H9 (cell line): ENCODE results near the gene SLC36A3. TPM values are rescaled to one million over a fixed set of nuclear protein-coding genes. Genes with fewer than 3 reads are reported as not detected.

Source experiments
- DNase-seq: peaks from one replicate; pipeline ENCODE4 v3.0.0-alpha.2; 2017
- H2AFZ ChIP-seq: one replicate; pipeline ENCODE4 v1.6.1; 2013; ENCODE audit warnings: mild to moderate bottlenecking, low read length, control low read depth, moderate library complexity
- H2AK5ac ChIP-seq: 2 replicates; pipeline ENCODE4 v1.6.1; 2013; ENCODE audit warnings: low read length, control low read depth, mixed read lengths; ENCODE audit not compliant: insufficient read length
- H2BK120ac ChIP-seq: one replicate; pipeline ENCODE4 v1.6.1; 2013; ENCODE audit warnings: low read depth, mild to moderate bottlenecking, low read length, control low read depth, inconsistent platforms; ENCODE audit not compliant: poor library complexity, severe bottlenecking
- H2BK12ac ChIP-seq: 2 replicates; pipeline ENCODE4 v1.6.1; 2013; ENCODE audit warnings: low read length, control low read depth, mixed read lengths, low read depth; ENCODE audit not compliant: insufficient read length
- H2BK15ac ChIP-seq: 2 replicates; pipeline ENCODE4 v1.6.1; 2013; ENCODE audit warnings: low read depth, low read length, control low read depth
- H2BK20ac ChIP-seq: one replicate; pipeline ENCODE4 v1.6.1; 2013; ENCODE audit warnings: low read depth, mild to moderate bottlenecking, low read length, control low read depth, inconsistent platforms; ENCODE audit not compliant: poor library complexity, severe bottlenecking
- H2BK5ac ChIP-seq: 2 replicates; pipeline ENCODE4 v1.6.1; 2013; ENCODE audit warnings: low read length, control low read depth, mixed read lengths; ENCODE audit not compliant: insufficient read length
- H3K14ac ChIP-seq: 2 replicates; pipeline ENCODE4 v1.6.1; 2013; ENCODE audit warnings: low read length, control low read depth; ENCODE audit not compliant: insufficient read depth
- H3K18ac ChIP-seq: 2 replicates; pipeline ENCODE4 v1.6.1; 2013; ENCODE audit warnings: low read depth, mild to moderate bottlenecking, mixed read lengths, low read length, control low read depth; ENCODE audit not compliant: insufficient read length
- H3K23ac ChIP-seq: 2 replicates; pipeline ENCODE4 v1.6.1; 2013; ENCODE audit warnings: low read length, control low read depth, mixed read lengths, low read depth; ENCODE audit not compliant: insufficient read length
- H3K23me2 ChIP-seq: 2 replicates; pipeline ENCODE4 v1.6.1; 2013; ENCODE audit warnings: low read depth, mild to moderate bottlenecking, mixed read lengths, low read length, control low read depth; ENCODE audit not compliant: insufficient read length, poor library complexity, severe bottlenecking
- H3K27ac ChIP-seq: 2 replicates; pipeline ENCODE4 v1.5.1; 2013; ENCODE audit warnings: low read length, control low read depth, mixed read lengths, low read depth; ENCODE audit not compliant: insufficient read length
- H3K27me3 ChIP-seq: 2 replicates; pipeline ENCODE4 v1.6.1; 2013; ENCODE audit warnings: low read length, control low read depth, inconsistent platforms; ENCODE audit not compliant: insufficient read depth
- H3K4ac ChIP-seq: 2 replicates; pipeline ENCODE4 v1.6.1; 2013; ENCODE audit warnings: low read depth, mild to moderate bottlenecking, control low read depth, inconsistent platforms, low read length, moderate library complexity
- H3K4me1 ChIP-seq: 2 replicates; pipeline ENCODE4 v1.6.1; 2013; ENCODE audit warnings: low read length, control low read depth, inconsistent platforms; ENCODE audit not compliant: insufficient read depth
- H3K4me2 ChIP-seq: 2 replicates; pipeline ENCODE4 v1.6.1; 2013; ENCODE audit warnings: low read length, control low read depth, mixed read lengths; ENCODE audit not compliant: insufficient read length, insufficient read depth
- H3K56ac ChIP-seq: 2 replicates; pipeline ENCODE4 v1.6.1; 2013; ENCODE audit warnings: low read depth, mild to moderate bottlenecking, mixed read lengths, low read length, control low read depth; ENCODE audit not compliant: insufficient read length
- H3K79me1 ChIP-seq: 2 replicates; pipeline ENCODE4 v1.6.1; 2013; ENCODE audit warnings: low read depth, mild to moderate bottlenecking, moderate library complexity, low read length, control low read depth, inconsistent platforms; ENCODE audit not compliant: insufficient read depth, poor library complexity, severe bottlenecking
- H3K79me2 ChIP-seq: 2 replicates; pipeline ENCODE4 v1.6.1; 2013; ENCODE audit warnings: low read length, control low read depth, inconsistent platforms; ENCODE audit not compliant: insufficient read depth
- H3K9ac ChIP-seq: 2 replicates; pipeline ENCODE4 v1.6.1; 2013; ENCODE audit warnings: low read length, control low read depth, mixed read lengths; ENCODE audit not compliant: insufficient read length; ENCODE audit errors: extremely low read depth
- H3K9me3 ChIP-seq: one replicate; pipeline ENCODE4 v1.6.1; 2013; ENCODE audit warnings: low read depth, low read length, inconsistent platforms; ENCODE audit not compliant: control insufficient read depth
- H3T11ph ChIP-seq: one replicate; pipeline ENCODE4 v1.6.1; 2013; ENCODE audit warnings: mild to moderate bottlenecking, low read length, control low read depth, inconsistent platforms
- H4K20me1 ChIP-seq: one replicate; pipeline ENCODE4 v1.6.1; 2013; ENCODE audit not compliant: control insufficient read depth, insufficient read length, insufficient read depth
- H4K5ac ChIP-seq: 2 replicates; pipeline ENCODE4 v1.6.1; 2013; ENCODE audit warnings: low read depth, mild to moderate bottlenecking, mixed read lengths, low read length, control low read depth; ENCODE audit not compliant: insufficient read length
- H4K8ac ChIP-seq: replicated peaks from 2 replicates; pipeline ENCODE4 v1.6.1; 2013; ENCODE audit warnings: low read length, control low read depth, mixed read lengths, low read depth; ENCODE audit not compliant: insufficient read length
- H4K91ac ChIP-seq: 2 replicates; pipeline ENCODE4 v1.6.1; 2013; ENCODE audit warnings: low read depth, mild to moderate bottlenecking, moderate library complexity, mixed read lengths, low read length, control low read depth; ENCODE audit not compliant: insufficient read length
- H3K27ac Mint-ChIP-seq, 3 experiments: 2 replicates in 2 of 3; 3 replicates in 1 of 3; pipeline ENCODE4 v1.8.0; 2020 to 2021; ENCODE audit warnings: mixed read lengths in 3 of 3, mild to moderate bottlenecking in 1 of 3, moderate library complexity in 1 of 3
- H3K27me3 Mint-ChIP-seq: 2 replicates; pipeline ENCODE4 v1.8.0; 2021; ENCODE audit warnings: low read depth, mild to moderate bottlenecking, moderate library complexity, mixed read lengths
- H3K36me3 Mint-ChIP-seq, 3 experiments: 2 replicates in 2 of 3; 3 replicates in 1 of 3; pipeline ENCODE4 v1.8.0; 2020 to 2021; ENCODE audit warnings: low read depth in 3 of 3, mixed read lengths in 3 of 3; ENCODE audit not compliant: insufficient read depth in 1 of 3
- H3K4me1 Mint-ChIP-seq, 2 experiments: 2 replicates each; pipeline ENCODE4 v1.8.0; 2020; ENCODE audit warnings: mixed read lengths in 2 of 2
- H3K4me3 Mint-ChIP-seq, 2 experiments: 2 replicates in 1 of 2; 3 replicates in 1 of 2; pipeline ENCODE4 v1.8.0; 2020 to 2021; ENCODE audit warnings: mild to moderate bottlenecking in 2 of 2, mixed read lengths in 2 of 2, moderate library complexity in 1 of 2
- H3K9me3 Mint-ChIP-seq, 2 experiments: 2 replicates in 1 of 2; 3 replicates in 1 of 2; pipeline ENCODE4 v1.8.0; 2020; ENCODE audit warnings: mild to moderate bottlenecking in 2 of 2, mixed read lengths in 2 of 2, moderate library complexity in 1 of 2
- CTCF ChIP-seq: fragments of 200-600 bp; sonication (generic); conservative IDR thresholded peaks from 3 replicates; pipeline ENCODE4 v1.8.0; 2021; ENCODE audit warnings: antibody characterized with exemption, mild to moderate bottlenecking
- WGBS: extraction: QIAGEN DNeasy Blood & Tissue Kit; methylation state at CpG from one replicate; pipeline ENCODE4 v1.1.7; 2013; ENCODE audit warnings: missing lambda C conversion rate, low lambda C conversion rate, mixed read lengths; ENCODE audit not compliant: insufficient read length; ENCODE audit errors: extremely low coverage; 5-methylcytosine and 5-hydroxymethylcytosine counted together
- total RNA-seq: library from RNA; stranded (reverse); gene quantifications from 2 replicates; pipeline ENCODE4 v1.2.1, GENCODE V29; 2021

Gene SLC36A3
- total RNA-seq, 1 experiment from 2014 or later = not detected

GRCh38 chr5:151318850-151319732, 15.5 kb upstream of the SLC36A3 start:
- H4K91ac ChIP-seq = no peak overlapping the region
- peak; percentile 54 for TF ChIP-seq CTCF
- no peak overlapping the region for H3K4me2 ChIP-seq
- H3K27me3 Mint-ChIP-seq = no peaks in the 10 kb centered on the region; the same call in 1 of the 2 replicates
- H3K9me3 ChIP-seq = no peaks in the 10 kb centered on the region
- H4K5ac ChIP-seq = no peak overlapping the region
- no peak overlapping the region for H2BK20ac ChIP-seq
- H3K4me1 Mint-ChIP-seq = peaks cover 21 to 22% of the 10 kb centered on the region in 2 experiments
- H2BK12ac ChIP-seq = no peak overlapping the region
- H3K4ac ChIP-seq = no peak overlapping the region
- no peak overlapping the region for H3K14ac ChIP-seq
- H3K79me1 ChIP-seq = no peaks in the 10 kb centered on the region
- no peak overlapping the region for H3K4me3 Mint-ChIP-seq
- no peaks in the 10 kb centered on the region for H3K27me3 ChIP-seq
- no peak overlapping the region for H3K56ac ChIP-seq
- peak; percentile 43 for DNase-seq
- H3K18ac ChIP-seq = no peak overlapping the region
- H2AFZ ChIP-seq = no peak overlapping the region
- H3K4me1 ChIP-seq = no peaks in the 10 kb centered on the region
- no peaks in the 10 kb centered on the region for H3K79me2 ChIP-seq
- H4K20me1 ChIP-seq = no peaks in the 10 kb centered on the region
- H4K8ac ChIP-seq = no peak overlapping the region
- no peak overlapping the region for H2AK5ac ChIP-seq
- H3K9ac ChIP-seq = no peak overlapping the region
- no peak overlapping the region for H2BK120ac ChIP-seq
- no peaks in the 10 kb centered on the region for H3K9me3 Mint-ChIP-seq
- H2BK15ac ChIP-seq = no peak overlapping the region
- WGBS = no CpG with 5 or more reads among the region's 2 CpGs
- no peak overlapping the region for H3T11ph ChIP-seq
- no peak overlapping the region for H3K27ac Mint-ChIP-seq
- H3K36me3 Mint-ChIP-seq = no peaks in the 10 kb centered on the region
- no peaks in the 10 kb centered on the region for H3K23me2 ChIP-seq
- no peak overlapping the region for H3K27ac ChIP-seq
- H3K23ac ChIP-seq = no peak overlapping the region
- H2BK5ac ChIP-seq = no peak overlapping the region
